ENCODE results near the gene FOXD3.

DNA sequence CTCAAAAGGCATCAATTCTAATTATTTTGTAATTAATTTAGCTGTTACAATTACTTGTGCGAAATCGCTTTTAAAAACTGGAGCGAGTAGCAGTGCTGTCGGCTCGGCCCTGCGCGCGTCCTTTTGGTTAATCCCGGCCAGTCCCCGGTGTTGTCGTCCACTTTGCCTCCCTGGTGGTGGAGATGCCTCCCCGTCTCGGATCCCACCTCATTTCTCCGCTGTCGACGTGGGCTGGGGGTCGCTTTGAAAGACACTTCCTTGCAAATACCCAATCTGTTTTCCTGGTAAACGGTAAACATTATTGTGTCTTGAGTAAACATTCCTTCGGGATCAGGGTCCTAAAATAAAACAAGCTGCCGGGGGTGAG, 3.7 kb downstream of the FOXD3 start:
- TF ChIP-seq CTCF (IDR thresholded peaks at IDR 0.05) (no peak), POLR2A (IDR thresholded peaks at IDR 0.05) (no peak)
